PFSK-1 (cell line): ENCODE results near the gene LRATD1.

Source experiments
- FOXP2 ChIP-seq: optimal IDR thresholded peaks from 2 replicates; pipeline ENCODE3; 2011; ENCODE audit warnings: borderline replicate concordance, control low read depth, inconsistent platforms; ENCODE audit not compliant: insufficient read depth; ENCODE audit errors: extremely low read length, extremely low read depth
- POLR2AphosphoS5 ChIP-seq: IDR thresholded peaks from 2 replicates; pipeline ENCODE4 v1.6.1; 2012; ENCODE audit warnings: low read depth, mild to moderate bottlenecking, control low read depth, low read length, moderate library complexity
- REST ChIP-seq, 2 experiments: IDR thresholded peaks; 2 replicates each; pipeline versions ENCODE4 v1.6.1 to v1.8.0; 2011 to 2012; ENCODE audit warnings: low read depth in 2 of 2, low read length in 2 of 2, control low read depth in 1 of 2, inconsistent platforms in 1 of 2, mild to moderate bottlenecking in 1 of 2, moderate library complexity in 1 of 2; ENCODE audit not compliant: insufficient read depth in 1 of 2
- SIN3A ChIP-seq: IDR thresholded peaks from 2 replicates; pipeline ENCODE4 v1.6.1; 2012; ENCODE audit warnings: mild to moderate bottlenecking, low read length, moderate library complexity, borderline replicate concordance; ENCODE audit not compliant: insufficient read depth
- TAF1 ChIP-seq: IDR thresholded peaks from 2 replicates; pipeline ENCODE4 v1.6.1; 2012; ENCODE audit warnings: low read length, control low read depth, borderline replicate concordance; ENCODE audit not compliant: insufficient read depth

Gene LRATD1

GRCh38 chr2:14635391-14635871, 2.9 kb downstream of the LRATD1 start:
- no peak for TF ChIP-seq TAF1

GRCh38 chr2:14638488-14638887, 6.0 kb downstream of the LRATD1 start:
- TF ChIP-seq TAF1 (no peak), FOXP2 (no peak), SIN3A (no peak), REST (IDR thresholded peaks at IDR 0.05; ENCODE audit: insufficient read depth in 1 of 2, low read depth in 2 of 2, low read length in 2 of 2) (no peak), POLR2AphosphoS5 (no peak)

GRCh38 chr2:14641116-14641515, 8.6 kb downstream of the LRATD1 start:
- TF ChIP-seq SIN3A (no peak), POLR2AphosphoS5 (no peak), FOXP2 (no peak), TAF1 (no peak), REST (IDR thresholded peaks at IDR 0.05; ENCODE audit: insufficient read depth in 1 of 2, low read depth in 2 of 2, low read length in 2 of 2) (no peak)

- TF ChIP-seq SIN3A (no peak), REST (IDR thresholded peaks at IDR 0.05; ENCODE audit: insufficient read depth in 1 of 2, low read depth in 2 of 2, low read length in 2 of 2) (no peak), TAF1 (no peak), POLR2AphosphoS5 (no peak), FOXP2 (no peak)
These were observed 10.0 kb downstream of the LRATD1 start for GRCh38 chr2:14642499-14642898.

GRCh38 chr2:14647714-14648113, 15.2 kb downstream of the LRATD1 start:
- no peak for TF ChIP-seq POLR2AphosphoS5
- no peak for TF ChIP-seq SIN3A
- no peak for TF ChIP-seq REST (IDR thresholded peaks at IDR 0.05; ENCODE audit: insufficient read depth in 1 of 2, low read depth in 2 of 2, low read length in 2 of 2)
- no peak for TF ChIP-seq TAF1
- TF ChIP-seq FOXP2 = no peak
